Left ventricle myocardium inferior (tissue), 1 donor: ENCODE results near the gene PPP1R9A. TPM values are rescaled to one million over a fixed set of nuclear protein-coding genes. Genes with fewer than 3 reads are reported as not detected.

Source experiments
- DNase-seq: peaks from one replicate; pipeline ENCODE4 v3.0.0-alpha.2; 2020
- H3K27ac ChIP-seq: fragments of 200-600 bp; replicated peaks from 2 replicates; pipeline ENCODE4 v1.8.0; 2021
- H3K27me3 ChIP-seq: fragments of 200-600 bp; 2 replicates; pipeline ENCODE4 v1.8.0; 2021; ENCODE audit warnings: low read depth
- H3K36me3 ChIP-seq: fragments of 200-600 bp; 2 replicates; pipeline ENCODE4 v1.8.0; 2021
- H3K4me1 ChIP-seq: fragments of 200-600 bp; 2 replicates; pipeline ENCODE4 v1.8.0; 2021
- H3K4me3 ChIP-seq: fragments of 200-600 bp; 2 replicates; pipeline ENCODE4 v1.8.0; 2021; ENCODE audit warnings: mild to moderate bottlenecking, moderate library complexity
- H3K9me3 ChIP-seq: fragments of 200-600 bp; replicated peaks from 2 replicates; pipeline ENCODE4 v1.8.0; 2021
- intact Hi-C: fragments of 100-400 bp; cut with micrococcal nuclease; formaldehyde crosslinking; loops from one replicate; pipeline ENCODE4 v1.11.0; 2022
- total RNA-seq: library from RNA; stranded (reverse); fragmentation: NEBNext Ultra II Directional; extraction: Animal tissue kit (Norgen Biotek cat#: 25700); gene quantifications from one replicate; pipeline ENCODE4 v1.2.1, GENCODE V29; 2021
- TF ChIP-seq, protein P1 (sequence below): fragments of 200-600 bp; IDR thresholded peaks from 2 replicates; pipeline ENCODE4 v1.8.0; 2021; ENCODE audit warnings: antibody characterized with exemption, mild to moderate bottlenecking, borderline replicate concordance
- donor health status: DM: no; HTN: yes; CAD: no; lungs with severe emphysema.

PPP1R9A gene
- total RNA-seq, 1 donor from 2014 or later: 27.6 TPM

DNA sequence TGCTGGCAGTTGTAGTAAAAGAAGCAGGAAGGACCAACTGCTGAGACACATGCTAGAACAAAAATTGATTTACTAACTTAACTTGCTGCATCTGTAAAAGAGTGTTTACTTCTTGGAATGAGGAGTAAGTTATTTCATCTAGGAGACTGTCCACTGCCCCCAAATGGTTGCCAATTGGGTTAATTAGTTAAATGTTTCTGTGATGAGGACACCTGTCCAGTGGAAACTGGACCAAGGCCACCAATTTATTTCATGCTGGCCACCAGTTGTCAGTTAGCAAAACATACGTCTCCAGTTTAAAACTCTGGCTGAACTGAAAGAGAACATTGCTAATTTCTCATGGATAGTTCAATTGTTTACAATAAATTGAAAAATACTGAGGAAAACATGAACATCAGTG lies 191.7 kb downstream of the PPP1R9A start:
- H3K27me3 ChIP-seq: no peaks in the 10 kb centered on the region
- intact Hi-C loops: no loop called here
- no peaks in the 10 kb centered on the region for H3K9me3 ChIP-seq
- H3K4me3 ChIP-seq: no peak overlapping the region
- H3K27ac ChIP-seq: no peak overlapping the region
- H3K36me3 ChIP-seq: no peaks in the 10 kb centered on the region
- TF ChIP-seq, protein P1, sequence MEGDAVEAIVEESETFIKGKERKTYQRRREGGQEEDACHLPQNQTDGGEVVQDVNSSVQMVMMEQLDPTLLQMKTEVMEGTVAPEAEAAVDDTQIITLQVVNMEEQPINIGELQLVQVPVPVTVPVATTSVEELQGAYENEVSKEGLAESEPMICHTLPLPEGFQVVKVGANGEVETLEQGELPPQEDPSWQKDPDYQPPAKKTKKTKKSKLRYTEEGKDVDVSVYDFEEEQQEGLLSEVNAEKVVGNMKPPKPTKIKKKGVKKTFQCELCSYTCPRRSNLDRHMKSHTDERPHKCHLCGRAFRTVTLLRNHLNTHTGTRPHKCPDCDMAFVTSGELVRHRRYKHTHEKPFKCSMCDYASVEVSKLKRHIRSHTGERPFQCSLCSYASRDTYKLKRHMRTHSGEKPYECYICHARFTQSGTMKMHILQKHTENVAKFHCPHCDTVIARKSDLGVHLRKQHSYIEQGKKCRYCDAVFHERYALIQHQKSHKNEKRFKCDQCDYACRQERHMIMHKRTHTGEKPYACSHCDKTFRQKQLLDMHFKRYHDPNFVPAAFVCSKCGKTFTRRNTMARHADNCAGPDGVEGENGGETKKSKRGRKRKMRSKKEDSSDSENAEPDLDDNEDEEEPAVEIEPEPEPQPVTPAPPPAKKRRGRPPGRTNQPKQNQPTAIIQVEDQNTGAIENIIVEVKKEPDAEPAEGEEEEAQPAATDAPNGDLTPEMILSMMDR: no peak
- peaks cover 7% of the 10 kb centered on the region for H3K4me1 ChIP-seq
- DNase-seq: no peak

DNA sequence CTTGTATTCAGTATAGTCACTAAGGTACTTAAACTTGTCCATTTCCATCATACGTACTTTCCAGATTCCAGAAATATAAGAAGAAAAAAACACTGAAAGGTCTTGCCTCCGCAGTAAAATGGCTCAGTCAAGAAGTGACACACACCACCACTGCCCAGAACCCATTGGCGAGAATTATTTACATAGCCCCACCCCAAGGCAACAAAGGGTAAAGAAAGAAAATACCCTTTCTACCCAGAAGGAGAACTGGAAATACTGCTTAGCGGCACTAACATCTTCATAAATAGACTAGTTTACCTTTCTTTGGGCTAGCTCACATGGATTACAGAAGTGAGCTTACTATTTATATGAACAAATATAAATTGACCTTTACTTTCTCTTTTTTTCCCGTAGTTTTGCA lies 194.0 kb downstream of the PPP1R9A start:
- TF ChIP-seq, protein P1: no peak

DNA sequence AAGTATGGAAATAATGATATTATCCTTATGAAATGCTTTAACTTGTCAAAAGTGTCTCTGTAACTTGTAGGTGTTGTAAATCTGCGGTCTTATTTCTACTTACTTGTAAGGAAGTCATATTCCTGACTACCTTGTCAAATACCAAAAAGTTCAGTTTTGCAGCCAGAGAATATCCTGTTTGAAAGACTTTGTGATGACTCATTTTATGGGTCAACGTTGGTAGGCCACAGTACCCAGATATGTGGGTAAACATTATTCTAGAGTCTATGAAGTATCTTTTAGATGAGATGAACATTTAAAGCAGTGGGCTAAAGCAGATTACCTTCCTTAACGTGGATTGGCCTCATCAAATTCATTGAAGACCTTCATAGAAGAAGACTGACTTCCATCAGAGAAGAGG lies 195.3 kb downstream of the PPP1R9A start:
- H3K27me3 ChIP-seq: no peaks in the 10 kb centered on the region
- H3K4me1 ChIP-seq: peaks cover 12% of the 10 kb centered on the region

More for the DNA sequence above, 194.0 kb downstream of the PPP1R9A start:
- Histone ChIP-seq H3K4me1 (peaks cover 12% of the 10 kb centered on the region), H3K27ac (no peak overlapping the region), H3K27me3 (no peaks in the 10 kb centered on the region), H3K9me3 (no peaks in the 10 kb centered on the region), H3K36me3 (no peaks in the 10 kb centered on the region), H3K4me3 (no peak overlapping the region)
- DNase-seq: no peak
- intact Hi-C loops: no loop called here

DNA sequence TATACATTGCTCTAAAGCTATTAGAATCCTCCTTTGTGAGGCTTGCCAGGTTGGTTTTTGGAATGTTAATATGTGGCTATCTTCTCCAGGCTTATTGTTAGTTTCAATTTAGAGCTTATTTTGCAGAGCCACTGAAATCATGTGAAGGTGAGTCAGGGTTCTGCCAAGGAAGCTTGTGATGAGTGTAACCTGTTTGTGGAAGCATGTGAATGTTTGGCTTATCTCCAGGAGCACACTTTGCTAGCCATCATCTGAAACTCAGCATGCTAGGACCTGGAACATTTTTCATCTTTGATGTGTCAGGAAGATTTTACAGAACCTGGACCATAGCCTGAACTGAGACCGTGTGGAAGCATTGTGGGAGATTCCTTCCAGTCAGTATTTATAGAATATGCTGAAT lies 197.3 kb downstream of the PPP1R9A start:
- peaks cover 12% of the 10 kb centered on the region for H3K4me1 ChIP-seq
- no peaks in the 10 kb centered on the region for H3K27me3 ChIP-seq
- intact Hi-C loops: no loop called here
- H3K4me3 ChIP-seq: no peak overlapping the region
- no peaks in the 10 kb centered on the region for H3K36me3 ChIP-seq
- H3K27ac ChIP-seq: no peak overlapping the region
- no peaks in the 10 kb centered on the region for H3K9me3 ChIP-seq
- no peak for DNase-seq
- TF ChIP-seq, protein P1: no peak

More for the DNA sequence above, 195.3 kb downstream of the PPP1R9A start:
- no peaks in the 10 kb centered on the region for H3K36me3 ChIP-seq
- DNase-seq: no peak
- H3K27ac ChIP-seq: no peak overlapping the region
- TF ChIP-seq, protein P1: no peak
- no peaks in the 10 kb centered on the region for H3K9me3 ChIP-seq
- intact Hi-C loops: no loop called here
- H3K4me3 ChIP-seq: no peak overlapping the region

DNA sequence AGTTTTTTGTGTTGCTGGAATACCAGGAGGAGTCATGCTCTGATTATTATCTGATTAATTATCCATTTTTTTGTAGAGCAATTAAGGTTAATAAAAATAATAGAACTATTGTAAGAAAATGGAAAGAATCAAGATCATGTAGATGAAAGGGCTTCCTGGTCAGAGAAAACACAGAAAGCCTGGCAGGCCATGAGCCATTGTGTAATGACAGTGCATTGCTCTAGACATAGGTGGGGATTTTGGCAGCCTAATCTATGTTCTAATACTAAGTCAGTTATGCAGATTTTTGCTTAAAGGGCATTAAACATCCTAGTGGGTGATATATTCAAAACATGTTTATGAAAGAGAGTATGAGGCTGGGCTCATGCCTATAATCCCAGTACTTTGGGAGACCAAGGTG lies 198.2 kb downstream of the PPP1R9A start:
- H3K36me3 ChIP-seq: no peaks in the 10 kb centered on the region
- no peak for DNase-seq
- intact Hi-C loops: no loop called here
- no peak overlapping the region for H3K4me3 ChIP-seq
- TF ChIP-seq, protein P1: no peak
- no peak overlapping the region for H3K27ac ChIP-seq
- no peaks in the 10 kb centered on the region for H3K27me3 ChIP-seq
- H3K4me1 ChIP-seq: peaks cover 12% of the 10 kb centered on the region
- no peaks in the 10 kb centered on the region for H3K9me3 ChIP-seq

DNA sequence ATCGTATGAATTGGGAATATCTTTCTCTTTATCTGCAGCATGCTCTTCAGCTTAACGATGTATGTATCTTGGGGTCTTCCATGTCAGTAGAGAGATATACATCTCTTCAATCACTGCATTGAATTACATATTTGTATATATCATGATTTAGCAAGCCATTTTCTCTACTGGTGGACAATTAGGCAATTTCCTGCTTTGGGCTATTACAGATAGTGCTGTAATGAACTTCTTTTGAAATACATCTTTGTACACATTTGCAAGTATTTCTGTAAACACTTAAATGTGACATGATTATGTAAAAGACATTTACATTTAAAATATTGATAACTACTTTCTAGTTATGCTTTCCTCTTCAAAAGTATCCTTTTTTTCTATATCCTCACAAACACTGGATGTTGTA lies 199.0 kb downstream of the PPP1R9A start:
- H3K27ac ChIP-seq: no peak overlapping the region
- DNase-seq: no peak
- H3K4me1 ChIP-seq: peaks cover 12% of the 10 kb centered on the region
- no peaks in the 10 kb centered on the region for H3K36me3 ChIP-seq
- H3K4me3 ChIP-seq: no peak overlapping the region
- no peaks in the 10 kb centered on the region for H3K9me3 ChIP-seq
- H3K27me3 ChIP-seq: no peaks in the 10 kb centered on the region
- TF ChIP-seq, protein P1: no peak
- intact Hi-C loops: no loop called here
